ENCODE measurements around the gene TIMM17A.

The TIMM17A gene

GRCh38 chr1:202002507-202002906, 47.2 kb downstream of the TIMM17A start:
- H3K36me3 ChIP-seq (ENCODE audit: insufficient read depth, low read length): no peaks in the 10 kb centered on the region

GRCh38 chr1:202004711-202005110, 49.4 kb downstream of the TIMM17A start:
- no peaks in the 10 kb centered on the region for H4K20me1 ChIP-seq (ENCODE audit: insufficient read depth, low read length)
- no peak overlapping the region for H3K27ac ChIP-seq (ENCODE audit: low read depth, low read length, poor library complexity, severe bottlenecking)
- TF ChIP-seq CTCF (IDR thresholded peaks at IDR 0.05; ENCODE audit: low read length): no peak
- TF ChIP-seq EZH2 (IDR thresholded peaks at IDR 0.05; ENCODE audit: borderline replicate concordance, low read length): no peak
- H3K9ac ChIP-seq (ENCODE audit: low read length): no peak overlapping the region
- H3K4me2 ChIP-seq (ENCODE audit: low read length): no peak overlapping the region
- no peak overlapping the region for H2AFZ ChIP-seq (ENCODE audit: low read length)
- H3K9me2 ChIP-seq (ENCODE audit: low read depth, low read length): no peaks in the 10 kb centered on the region
- H3K4me3 ChIP-seq (ENCODE audit: low read depth, low read length, poor library complexity, severe bottlenecking): no peak overlapping the region
- no peaks in the 10 kb centered on the region for H3K9me3 ChIP-seq (ENCODE audit: low read length)
- H3K4me1 ChIP-seq (ENCODE audit: insufficient read depth, low read length, severe bottlenecking): peaks cover 1% of the 10 kb centered on the region
- H3K27me3 ChIP-seq (ENCODE audit: insufficient read depth, low read length): no peaks in the 10 kb centered on the region
- no peaks in the 10 kb centered on the region for H3F3A ChIP-seq (ENCODE audit: insufficient read depth, low read length)
- H3K36me3 ChIP-seq (ENCODE audit: insufficient read depth, low read length): no peaks in the 10 kb centered on the region
- no peaks in the 10 kb centered on the region for H3K79me2 ChIP-seq (ENCODE audit: insufficient read depth, low read length)

More at GRCh38 chr1:202002507-202002906, 47.2 kb downstream of the TIMM17A start:
- Histone ChIP-seq H3K9ac (ENCODE audit: low read length) (no peak overlapping the region), H3K4me2 (ENCODE audit: low read length) (no peak overlapping the region), H3K79me2 (ENCODE audit: insufficient read depth, low read length) (no peaks in the 10 kb centered on the region), H2AFZ (ENCODE audit: low read length) (no peak overlapping the region), H3K27ac (ENCODE audit: low read depth, low read length, poor library complexity, severe bottlenecking) (no peak overlapping the region), H3K9me2 (ENCODE audit: low read depth, low read length) (no peaks in the 10 kb centered on the region), H3K4me1 (ENCODE audit: insufficient read depth, low read length, severe bottlenecking) (no peaks in the 10 kb centered on the region), H3K9me3 (ENCODE audit: low read length) (no peaks in the 10 kb centered on the region), H3F3A (ENCODE audit: insufficient read depth, low read length) (no peaks in the 10 kb centered on the region), H3K4me3 (ENCODE audit: low read depth, low read length, poor library complexity, severe bottlenecking) (no peak overlapping the region), H3K27me3 (ENCODE audit: insufficient read depth, low read length) (no peaks in the 10 kb centered on the region), H4K20me1 (ENCODE audit: insufficient read depth, low read length) (no peaks in the 10 kb centered on the region)
- TF ChIP-seq CTCF (IDR thresholded peaks at IDR 0.05; ENCODE audit: low read length): no peak
- TF ChIP-seq EZH2 (IDR thresholded peaks at IDR 0.05; ENCODE audit: borderline replicate concordance, low read length): no peak

- no peaks in the 10 kb centered on the region for H3K79me2 ChIP-seq (ENCODE audit: insufficient read depth, low read length)
Observed at GRCh38 chr1:202005958-202006357, 50.7 kb downstream of the TIMM17A start.

More at GRCh38 chr1:202005958-202006357, 50.7 kb downstream of the TIMM17A start:
- no peaks in the 10 kb centered on the region for H3K9me2 ChIP-seq (ENCODE audit: low read depth, low read length)
- H3K9ac ChIP-seq (ENCODE audit: low read length): no peak overlapping the region
- no peaks in the 10 kb centered on the region for H3K36me3 ChIP-seq (ENCODE audit: insufficient read depth, low read length)
- H4K20me1 ChIP-seq (ENCODE audit: insufficient read depth, low read length): no peaks in the 10 kb centered on the region
- peaks cover 11% of the 10 kb centered on the region for H3K4me1 ChIP-seq (ENCODE audit: insufficient read depth, low read length, severe bottlenecking)
- no peak overlapping the region for H2AFZ ChIP-seq (ENCODE audit: low read length)
- no peaks in the 10 kb centered on the region for H3F3A ChIP-seq (ENCODE audit: insufficient read depth, low read length)
- no peaks in the 10 kb centered on the region for H3K9me3 ChIP-seq (ENCODE audit: low read length)
- H3K4me2 ChIP-seq (ENCODE audit: low read length): no peak overlapping the region
- TF ChIP-seq CTCF (IDR thresholded peaks at IDR 0.05; ENCODE audit: low read length) (peak; percentile 29; the same call in 1 of the 2 replicates), EZH2 (IDR thresholded peaks at IDR 0.05; ENCODE audit: borderline replicate concordance, low read length) (no peak)
- H3K4me3 ChIP-seq (ENCODE audit: low read depth, low read length, poor library complexity, severe bottlenecking): no peak overlapping the region
- H3K27me3 ChIP-seq (ENCODE audit: insufficient read depth, low read length): no peaks in the 10 kb centered on the region
- H3K27ac ChIP-seq (ENCODE audit: low read depth, low read length, poor library complexity, severe bottlenecking): no peak overlapping the region
